Right atrium auricular region (tissue), 2 donors: ENCODE data around the gene ZNF608. TPM values are rescaled to one million over a fixed set of nuclear protein-coding genes. Genes with fewer than 3 reads are reported as not detected.

Experiments used
- DNase-seq: peaks from one replicate; pipeline ENCODE4 v3.0.0-alpha.2; 2019; ENCODE audit warnings: low spot score
- H3K27ac ChIP-seq, 2 donors: fragments of 200-600 bp; sonication (generic); 1 replicate in 1 of 2; 2 replicates in 1 of 2; pipeline ENCODE4 v1.5.1; 2016 to 2019
- H3K27me3 ChIP-seq, 2 donors: fragments of 200-600 bp; sonication (generic); one replicate each; pipeline versions ENCODE4 v1.5.1 to v1.6.0; 2017 to 2019
- H3K36me3 ChIP-seq: fragments of 200-600 bp; sonication (generic); one replicate; pipeline ENCODE4 v1.5.1; 2016
- H3K4me1 ChIP-seq, 2 donors: fragments of 200-600 bp; sonication (generic); one replicate each; pipeline versions ENCODE4 v1.5.1 to v1.6.0; 2017 to 2019
- H3K4me3 ChIP-seq, 2 donors: fragments of 200-600 bp; sonication (generic); 1 replicate in 1 of 2; 2 replicates in 1 of 2; pipeline ENCODE4 v1.5.1; 2017 to 2019; ENCODE audit warnings: mild to moderate bottlenecking in 1 of 2, moderate library complexity in 1 of 2
- H3K9me3 ChIP-seq, 2 donors: fragments of 200-600 bp; sonication (generic); one replicate each; pipeline ENCODE4 v1.5.1; 2019
- CTCF ChIP-seq, 2 donors: fragments of 200-600 bp; sonication (generic); IDR thresholded peaks; one replicate each; pipeline ENCODE4 v1.5.1; 2019; ENCODE audit warnings: antibody characterized with exemption in 2 of 2
- total RNA-seq, 2 donors: library from RNA; depleted of rRNA; stranded (reverse); fragments of >200 nt; gene quantifications; one replicate each; pipeline ENCODE4 v1.1.0, GENCODE V29; 2016

The ZNF608 gene
- total RNA-seq, 2 donors from 2014 or later = 29.4 to 38.7 TPM

GRCh38 chr5:124697933-124698591 lies 48.4 kb downstream of the ZNF608 start:
- Histone ChIP-seq H3K27ac (peak overlapping the region; percentile 57 to 80), H3K27me3 (no peaks in the 10 kb centered on the region), H3K4me1 (peaks cover 0 to 40% of the 10 kb centered on the region in 2 donors), H3K36me3 (no peaks in the 10 kb centered on the region), H3K4me3 (no peak overlapping the region), H3K9me3 (no peaks in the 10 kb centered on the region)
- no peak for TF ChIP-seq CTCF (IDR thresholded peaks at IDR 0.05)
- no peak for DNase-seq

- peaks cover 0 to 37% of the 10 kb centered on the region in 2 donors for H3K4me1 ChIP-seq
- TF ChIP-seq CTCF (IDR thresholded peaks at IDR 0.05) = no peak
- H3K4me3 ChIP-seq = no peak overlapping the region
Observed at GRCh38 chr5:124697501-124697900, 48.9 kb downstream of the ZNF608 start.

GRCh38 chr5:124696898-124697297 lies 49.5 kb downstream of the ZNF608 start:
- peaks cover 0 to 40% of the 10 kb centered on the region in 2 donors for H3K4me1 ChIP-seq
- TF ChIP-seq CTCF (IDR thresholded peaks at IDR 0.05) = no peak
- peak overlapping the region; percentile 57 to 80 for H3K27ac ChIP-seq
- no peaks in the 10 kb centered on the region for H3K36me3 ChIP-seq
- no peaks in the 10 kb centered on the region for H3K27me3 ChIP-seq
- DNase-seq = no peak
- no peaks in the 10 kb centered on the region for H3K9me3 ChIP-seq
- H3K4me3 ChIP-seq = no peak overlapping the region

More at GRCh38 chr5:124697501-124697900, 48.9 kb downstream of the ZNF608 start:
- no peaks in the 10 kb centered on the region for H3K36me3 ChIP-seq
- no peak for DNase-seq
- H3K9me3 ChIP-seq = no peaks in the 10 kb centered on the region
- H3K27me3 ChIP-seq = no peaks in the 10 kb centered on the region
- peak overlapping the region; percentile 57 to 80 for H3K27ac ChIP-seq
